HG02678 (cell line): ENCODE results near the gene DNAJC13.

ENCODE experiments used
- ATAC-seq: cut with Tn5 transposase; IDR thresholded peaks from one replicate; pipeline ENCODE4 v1.9.1; 2021; ENCODE audit warnings: mild to moderate bottlenecking, moderate library complexity; ENCODE audit not compliant: unreplicated experiment

The DNAJC13 gene

DNA sequence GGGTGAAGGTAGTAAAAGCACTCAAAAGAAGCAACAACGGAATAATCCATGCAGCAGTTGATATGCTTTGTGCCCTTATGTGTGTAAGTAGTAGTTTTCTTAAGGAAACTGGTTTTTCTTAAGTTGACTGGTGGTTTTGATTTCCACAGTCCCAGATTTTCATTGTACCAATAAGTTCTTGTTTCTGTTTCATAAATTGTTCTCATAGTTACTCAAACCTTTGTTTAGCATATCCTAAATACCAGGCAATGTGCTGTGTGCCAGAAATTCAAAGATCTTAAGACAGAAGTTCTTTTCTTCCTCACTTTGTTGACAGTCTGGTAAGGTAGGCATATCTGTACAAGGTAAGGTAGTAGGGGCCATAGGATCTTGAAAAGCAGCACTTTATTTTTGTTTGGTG, 40.0 kb downstream of the DNAJC13 start:
- no peak for ATAC-seq

GRCh38 chr3:132459551-132459950, 42.2 kb downstream of the DNAJC13 start:
- ATAC-seq: no peak

- ATAC-seq: no peak
These were observed 44.2 kb downstream of the DNAJC13 start for GRCh38 chr3:132461544-132461943.

DNA sequence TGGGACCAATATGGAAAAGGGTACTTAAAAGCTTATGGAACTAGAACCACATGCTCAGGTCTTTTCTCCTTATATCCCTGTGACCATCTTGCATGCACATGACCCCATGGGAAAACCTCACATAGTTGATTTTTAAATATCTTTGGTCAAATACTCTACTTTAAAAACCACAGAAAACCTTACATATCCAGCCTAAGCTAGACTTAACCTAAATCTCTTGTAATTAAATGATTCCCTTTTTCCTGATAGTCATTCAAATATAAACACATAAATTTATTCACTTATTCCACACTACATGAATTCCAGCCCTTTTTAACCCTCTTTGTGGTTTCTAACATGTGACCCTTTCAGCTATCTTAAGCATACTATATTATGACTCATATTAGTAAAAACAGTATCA, 46.8 kb downstream of the DNAJC13 start:
- no peak for ATAC-seq

DNA sequence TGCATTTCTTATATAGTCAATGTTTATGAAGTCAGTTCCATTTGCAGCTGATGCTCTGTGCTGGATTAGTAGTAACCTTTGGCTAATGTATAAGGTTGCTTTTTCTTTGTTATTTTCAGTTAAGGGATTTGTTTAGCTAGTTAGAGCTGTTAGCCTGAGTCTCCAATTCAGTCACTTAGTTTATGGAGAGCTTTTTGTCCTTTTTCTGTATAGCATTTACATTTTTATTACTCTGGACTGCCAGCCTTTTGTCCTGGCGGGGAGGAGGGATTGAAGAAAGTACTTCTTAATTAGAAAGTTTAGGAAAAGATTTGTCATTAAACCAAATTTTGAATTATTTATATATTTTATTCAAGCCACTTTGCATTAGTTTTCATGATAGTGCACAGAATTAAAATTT, 52.0 kb downstream of the DNAJC13 start:
- no peak for ATAC-seq

- no peak for ATAC-seq
These were observed 68.8 kb downstream of the DNAJC13 start for GRCh38 chr3:132486099-132486498.

DNA sequence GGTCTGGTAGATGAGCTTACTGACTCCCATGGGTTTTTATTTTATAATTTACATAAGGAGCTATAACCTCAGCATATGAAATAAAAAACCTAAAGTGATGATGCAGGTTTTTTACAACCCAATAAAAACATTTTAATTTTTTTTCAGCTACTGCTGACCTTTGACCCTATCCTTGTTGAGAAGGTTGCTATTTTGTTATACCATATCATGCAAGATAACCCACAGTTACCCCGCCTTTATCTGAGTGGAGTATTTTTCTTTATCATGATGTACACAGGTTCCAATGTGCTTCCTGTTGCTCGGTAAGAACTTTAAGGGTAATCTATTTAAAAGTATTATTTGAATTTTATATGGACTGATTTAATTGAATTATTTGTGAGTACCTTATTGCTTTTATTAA, 70.8 kb downstream of the DNAJC13 start:
- ATAC-seq: no peak

DNA sequence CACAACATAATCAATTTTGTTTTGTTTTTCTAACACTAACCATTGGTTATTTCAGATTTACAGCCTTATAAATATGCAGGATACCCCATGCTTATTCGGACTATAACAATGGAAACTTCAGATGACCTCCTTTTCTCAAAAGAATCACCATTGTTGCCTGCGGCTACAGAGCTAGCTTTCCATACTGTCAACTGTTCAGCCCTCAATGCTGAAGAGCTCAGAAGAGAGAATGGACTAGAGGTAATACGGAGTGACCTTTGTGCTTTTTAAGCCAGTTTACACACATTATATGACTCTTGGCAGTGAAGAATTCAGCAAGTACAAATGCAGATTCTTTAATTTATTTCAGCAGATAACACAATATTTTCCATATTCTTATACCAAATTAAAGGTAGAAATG, 81.8 kb downstream of the DNAJC13 start:
- no peak for ATAC-seq

- no peak for ATAC-seq
These were observed 86.3 kb downstream of the DNAJC13 start for GRCh38 chr3:132503559-132503958.

- no peak for ATAC-seq
These were observed 87.2 kb downstream of the DNAJC13 start for GRCh38 chr3:132504375-132504933.

DNA sequence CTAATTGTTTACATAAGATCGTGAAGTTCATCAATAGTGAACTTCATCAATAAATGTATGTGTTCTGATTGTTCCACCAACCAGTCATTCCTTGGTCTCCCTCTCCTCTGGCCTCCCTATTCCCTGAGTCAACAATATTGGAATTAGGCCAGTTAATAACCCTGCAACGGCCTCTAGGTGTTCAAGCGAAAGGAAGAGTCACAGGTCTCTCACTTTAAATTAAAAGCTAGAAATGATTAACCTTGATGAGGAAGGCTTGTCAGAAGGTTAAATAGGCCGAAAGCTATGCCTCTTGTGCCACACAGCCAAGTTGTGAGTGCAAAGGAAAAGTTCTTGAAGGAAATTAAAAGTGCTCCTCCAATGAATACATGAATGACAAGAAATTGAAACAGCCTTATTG, 90.4 kb downstream of the DNAJC13 start:
- ATAC-seq: no peak

DNA sequence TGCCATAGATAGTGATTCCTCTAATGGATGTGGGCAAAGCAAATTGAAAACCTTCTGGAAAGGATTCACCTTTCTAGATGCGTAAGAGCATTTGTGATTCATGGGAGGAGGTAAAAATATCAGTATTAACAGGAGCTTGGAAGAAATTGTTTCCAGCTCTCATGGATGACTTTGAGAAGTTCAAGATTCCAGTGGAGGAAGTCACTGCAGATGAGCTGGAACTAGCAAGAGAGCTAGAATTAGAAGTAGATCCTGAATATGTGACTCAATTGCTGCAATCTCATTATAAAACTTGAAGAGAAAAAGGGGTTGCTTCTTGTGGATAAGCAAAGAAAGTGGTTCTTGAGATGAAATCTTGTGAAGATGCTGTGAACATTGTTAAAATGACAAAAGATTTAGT, 91.8 kb downstream of the DNAJC13 start:
- no peak for ATAC-seq

DNA sequence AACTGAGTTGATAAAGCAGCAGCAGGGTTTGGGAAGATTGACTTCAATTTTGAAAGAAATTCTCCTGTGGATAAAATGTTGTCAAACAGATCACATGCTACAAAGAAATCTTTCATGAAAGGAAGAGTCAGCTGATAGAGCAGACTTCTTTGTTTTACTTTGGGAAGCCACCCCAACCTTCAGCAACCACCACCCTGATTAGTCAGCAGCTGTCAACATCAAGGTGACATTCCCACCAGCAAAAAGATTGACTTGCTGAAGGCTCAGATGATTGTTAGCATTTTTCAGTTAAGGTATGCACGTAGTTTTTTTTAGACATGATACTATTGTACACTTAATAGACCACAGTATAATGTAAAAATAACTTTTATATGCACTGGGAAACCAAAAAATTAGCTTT, 92.2 kb downstream of the DNAJC13 start:
- ATAC-seq: no peak

DNA sequence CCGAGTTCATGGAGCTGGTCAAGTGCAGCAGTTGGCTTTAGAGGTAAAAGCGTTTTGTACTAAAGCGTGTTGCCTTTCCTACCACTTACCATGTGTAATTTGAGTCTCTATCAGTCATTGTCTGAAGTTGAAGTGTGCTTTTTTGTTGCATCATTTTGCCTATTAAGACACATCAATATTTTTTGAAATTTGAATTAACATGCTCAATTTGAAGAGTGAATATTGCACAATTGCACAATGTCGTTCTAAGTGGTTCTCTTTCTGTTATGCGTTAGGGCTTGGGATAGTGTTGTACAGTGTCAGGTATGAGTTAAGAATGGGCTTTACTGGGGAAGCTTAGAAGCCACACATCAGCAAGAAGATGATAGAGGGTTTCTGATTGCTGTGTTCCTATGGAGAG, 95.8 kb downstream of the DNAJC13 start:
- no peak for ATAC-seq

- no peak for ATAC-seq
These were observed 100.0 kb downstream of the DNAJC13 start for GRCh38 chr3:132517311-132517710.

DNA sequence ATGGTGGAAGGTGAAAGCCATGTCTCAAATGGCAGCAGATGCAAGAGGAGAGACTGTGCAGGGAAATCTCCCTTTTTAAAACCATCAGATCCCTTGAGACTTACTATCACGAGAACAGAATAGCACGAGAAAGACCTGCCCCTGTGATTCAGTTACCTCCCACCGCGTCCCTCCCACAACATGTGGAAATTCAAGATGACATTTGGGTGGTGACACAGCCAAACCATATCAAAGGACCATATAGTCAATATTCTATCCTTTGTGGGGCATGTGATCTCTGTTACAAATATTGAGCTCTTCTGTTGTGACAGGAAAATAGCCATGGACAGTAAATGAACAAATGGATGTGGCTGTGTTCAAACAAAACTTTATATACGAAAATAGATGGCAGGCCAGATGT, 102.6 kb downstream of the DNAJC13 start:
- ATAC-seq: no peak

DNA sequence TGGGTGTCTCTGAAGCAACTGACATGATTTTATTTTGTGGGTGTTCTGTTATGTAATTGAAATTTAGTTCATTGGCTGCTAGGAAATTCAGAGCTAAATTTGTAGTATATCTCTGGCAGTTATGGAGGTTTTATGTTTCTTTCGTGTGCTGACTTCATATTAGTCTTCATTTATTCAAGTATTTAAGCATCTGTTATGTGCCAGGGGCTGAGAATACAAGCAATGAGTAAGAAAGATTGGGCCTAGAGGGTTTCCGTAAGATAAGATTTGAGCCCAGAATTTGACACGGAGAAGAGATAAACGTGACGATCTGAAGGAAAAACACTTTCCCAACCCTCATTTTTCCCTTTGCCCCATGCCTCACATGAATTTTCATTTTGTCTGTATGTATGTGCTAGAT, 104.6 kb downstream of the DNAJC13 start:
- no peak for ATAC-seq

GRCh38 chr3:132522353-132522752, 105.1 kb downstream of the DNAJC13 start:
- ATAC-seq: peak; percentile 91

DNA sequence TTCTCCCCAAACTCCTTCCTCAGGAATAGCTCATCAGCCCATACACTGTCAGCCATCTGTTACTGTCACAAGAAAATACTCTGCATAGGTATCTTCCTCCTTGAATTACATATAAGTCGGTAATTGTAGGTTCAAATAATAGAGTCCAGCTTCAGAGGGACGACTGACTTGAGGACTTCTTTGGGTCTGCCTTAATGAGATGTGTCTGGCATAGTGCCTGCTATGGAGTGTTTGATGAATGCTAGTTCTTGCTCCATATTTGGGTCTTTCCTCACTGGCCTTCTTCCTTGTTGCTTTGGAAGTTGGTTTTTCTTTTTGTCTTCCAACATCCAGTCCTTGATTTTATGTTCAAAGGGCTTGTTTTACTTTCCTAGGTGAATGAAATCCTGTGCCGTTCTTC, 113.3 kb downstream of the DNAJC13 start:
- no peak for ATAC-seq

DNA sequence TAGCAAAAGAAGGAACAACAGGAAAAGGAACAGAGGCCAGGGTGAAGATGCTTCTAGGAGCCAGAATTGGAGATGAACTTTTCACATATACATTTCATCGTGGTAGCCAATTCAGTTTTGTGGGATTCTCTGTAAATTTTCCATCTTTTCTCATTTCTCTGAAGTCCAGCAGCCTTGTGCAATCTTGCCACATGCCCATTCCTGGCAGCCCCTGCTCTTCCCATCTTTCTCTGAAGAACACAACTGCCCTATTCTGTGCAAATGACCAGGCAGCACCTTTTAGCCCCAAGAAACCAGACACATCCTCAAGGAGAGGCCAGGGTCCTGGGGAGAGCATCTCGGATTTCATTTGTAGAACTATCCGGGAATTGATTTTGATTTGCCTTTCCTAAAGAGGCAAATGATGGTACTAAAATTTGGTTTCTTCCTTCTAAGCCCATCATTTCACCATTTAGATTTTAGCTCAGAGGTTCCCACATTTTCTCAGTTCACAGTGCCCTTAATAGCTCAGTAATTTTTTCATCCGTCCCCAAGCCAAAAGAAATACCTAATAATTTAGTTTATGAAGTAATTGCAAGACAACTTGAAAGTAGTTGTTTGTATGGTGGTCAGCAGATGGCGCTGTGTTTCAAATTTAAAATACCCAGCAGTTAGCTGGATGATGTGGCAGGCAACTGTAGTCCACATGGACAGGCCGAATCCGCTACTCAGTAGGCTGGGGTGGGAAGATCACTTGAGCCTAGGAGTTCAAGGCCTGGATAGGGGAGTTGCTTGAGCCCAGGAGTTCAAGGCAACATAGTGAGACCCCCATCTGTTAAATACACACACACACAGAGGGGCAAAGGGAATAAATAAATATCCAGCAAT, 118.5 kb downstream of the DNAJC13 start:
- ATAC-seq: no peak

- no peak for ATAC-seq
These were observed 119.3 kb downstream of the DNAJC13 start for GRCh38 chr3:132536442-132537153.

- no peak for ATAC-seq
These were observed 120.0 kb downstream of the DNAJC13 start for GRCh38 chr3:132537297-132537696.
